ENCODE results near the gene EFCAB6.

Gene EFCAB6

GRCh38 chr22:43591380-43591779 is 220.7 kb downstream of the EFCAB6 start:
- H3K4me3 Mint-ChIP-seq: no peak overlapping the region
- H3K4me1 Mint-ChIP-seq: no peaks in the 10 kb centered on the region
- TF ChIP-seq, protein P1, sequence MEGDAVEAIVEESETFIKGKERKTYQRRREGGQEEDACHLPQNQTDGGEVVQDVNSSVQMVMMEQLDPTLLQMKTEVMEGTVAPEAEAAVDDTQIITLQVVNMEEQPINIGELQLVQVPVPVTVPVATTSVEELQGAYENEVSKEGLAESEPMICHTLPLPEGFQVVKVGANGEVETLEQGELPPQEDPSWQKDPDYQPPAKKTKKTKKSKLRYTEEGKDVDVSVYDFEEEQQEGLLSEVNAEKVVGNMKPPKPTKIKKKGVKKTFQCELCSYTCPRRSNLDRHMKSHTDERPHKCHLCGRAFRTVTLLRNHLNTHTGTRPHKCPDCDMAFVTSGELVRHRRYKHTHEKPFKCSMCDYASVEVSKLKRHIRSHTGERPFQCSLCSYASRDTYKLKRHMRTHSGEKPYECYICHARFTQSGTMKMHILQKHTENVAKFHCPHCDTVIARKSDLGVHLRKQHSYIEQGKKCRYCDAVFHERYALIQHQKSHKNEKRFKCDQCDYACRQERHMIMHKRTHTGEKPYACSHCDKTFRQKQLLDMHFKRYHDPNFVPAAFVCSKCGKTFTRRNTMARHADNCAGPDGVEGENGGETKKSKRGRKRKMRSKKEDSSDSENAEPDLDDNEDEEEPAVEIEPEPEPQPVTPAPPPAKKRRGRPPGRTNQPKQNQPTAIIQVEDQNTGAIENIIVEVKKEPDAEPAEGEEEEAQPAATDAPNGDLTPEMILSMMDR (IDR thresholded peaks at IDR 0.05; ENCODE audit: unreplicated experiment in 3 of 3): no peak
- peaks cover 47% of the 10 kb centered on the region for H3K9me3 Mint-ChIP-seq
- H3K36me3 Mint-ChIP-seq (ENCODE audit: low read depth): peaks cover 30% of the 10 kb centered on the region
- no peak overlapping the region for H3K27ac Mint-ChIP-seq
- H3K27me3 Mint-ChIP-seq (ENCODE audit: low read depth): no peaks in the 10 kb centered on the region

DNA sequence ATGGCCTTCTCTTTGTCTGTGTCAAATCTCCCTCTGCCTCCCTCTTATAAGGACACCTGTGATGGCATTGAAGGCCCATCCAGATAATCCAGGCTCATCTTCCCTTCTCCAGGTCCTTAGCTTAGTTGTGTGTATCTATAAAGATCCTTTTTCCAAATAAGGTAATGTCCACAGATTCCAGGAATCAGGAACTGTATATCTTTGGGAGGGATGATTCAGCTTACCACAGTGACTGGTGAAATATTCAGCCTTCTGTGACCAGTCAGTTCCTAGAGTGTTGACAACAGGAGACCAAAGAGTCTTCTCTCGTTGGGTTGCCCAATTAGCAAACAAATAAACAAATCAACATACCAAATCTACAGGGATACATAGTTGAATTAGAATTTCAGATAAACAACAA is 224.5 kb downstream of the EFCAB6 start:
- peaks cover 41% of the 10 kb centered on the region for H3K36me3 Mint-ChIP-seq (ENCODE audit: low read depth)
- TF ChIP-seq, protein P1 (IDR thresholded peaks at IDR 0.05; ENCODE audit: unreplicated experiment in 3 of 3): no peak
- peaks cover 50% of the 10 kb centered on the region for H3K9me3 Mint-ChIP-seq
- no peaks in the 10 kb centered on the region for H3K4me1 Mint-ChIP-seq
- H3K27ac Mint-ChIP-seq: no peak overlapping the region
- no peaks in the 10 kb centered on the region for H3K27me3 Mint-ChIP-seq (ENCODE audit: low read depth)
- no peak overlapping the region for H3K4me3 Mint-ChIP-seq

GRCh38 chr22:43583501-43583900 is 228.6 kb downstream of the EFCAB6 start:
- H3K9me3 Mint-ChIP-seq: peaks cover 55% of the 10 kb centered on the region
- no peaks in the 10 kb centered on the region for H3K27me3 Mint-ChIP-seq (ENCODE audit: low read depth)
- peaks cover 45% of the 10 kb centered on the region for H3K36me3 Mint-ChIP-seq (ENCODE audit: low read depth)
- H3K4me3 Mint-ChIP-seq: no peak overlapping the region
- TF ChIP-seq, protein P1 (IDR thresholded peaks at IDR 0.05; ENCODE audit: unreplicated experiment in 3 of 3): no peak
- H3K4me1 Mint-ChIP-seq: no peaks in the 10 kb centered on the region
- no peak overlapping the region for H3K27ac Mint-ChIP-seq

GRCh38 chr22:43582394-43582793 is 229.7 kb downstream of the EFCAB6 start:
- TF ChIP-seq, protein P1 (IDR thresholded peaks at IDR 0.05; ENCODE audit: unreplicated experiment in 3 of 3): no peak
- H3K4me1 Mint-ChIP-seq: no peaks in the 10 kb centered on the region
- H3K4me3 Mint-ChIP-seq: no peak overlapping the region
- H3K9me3 Mint-ChIP-seq: peaks cover 49% of the 10 kb centered on the region
- H3K36me3 Mint-ChIP-seq (ENCODE audit: low read depth): peaks cover 37% of the 10 kb centered on the region
- no peaks in the 10 kb centered on the region for H3K27me3 Mint-ChIP-seq (ENCODE audit: low read depth)
- H3K27ac Mint-ChIP-seq: no peak overlapping the region

DNA sequence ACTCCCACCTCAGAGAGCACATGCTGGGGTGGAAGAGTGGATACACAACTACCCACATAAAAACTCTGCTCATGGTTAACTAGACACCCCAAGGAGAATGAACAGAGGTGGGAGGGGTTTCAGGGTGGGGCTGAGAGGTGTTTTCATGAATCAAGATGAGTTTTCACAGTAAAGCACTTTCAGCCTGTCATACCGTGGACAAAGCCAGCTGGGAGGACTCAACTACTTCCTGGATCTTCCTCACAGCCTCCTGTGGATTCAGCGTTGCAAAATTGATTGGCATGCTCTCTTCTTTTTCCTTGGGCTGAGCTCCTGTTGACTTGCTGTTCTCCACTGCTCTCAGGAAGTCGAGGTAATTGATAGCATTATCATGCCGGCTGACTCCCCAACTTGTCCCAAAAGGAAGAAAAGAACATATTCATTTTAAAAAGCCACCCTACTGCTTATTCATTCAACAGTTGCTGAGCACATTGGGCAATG is 231.8 kb downstream of the EFCAB6 start:
- Mint-ChIP-seq H3K36me3 (ENCODE audit: low read depth) (peaks cover 24% of the 10 kb centered on the region), H3K27me3 (ENCODE audit: low read depth) (no peaks in the 10 kb centered on the region), H3K9me3 (peaks cover 34% of the 10 kb centered on the region), H3K27ac (no peak overlapping the region), H3K4me3 (no peak overlapping the region), H3K4me1 (no peaks in the 10 kb centered on the region)
- TF ChIP-seq, protein P1 (IDR thresholded peaks at IDR 0.05; ENCODE audit: unreplicated experiment in 3 of 3): no peak

DNA sequence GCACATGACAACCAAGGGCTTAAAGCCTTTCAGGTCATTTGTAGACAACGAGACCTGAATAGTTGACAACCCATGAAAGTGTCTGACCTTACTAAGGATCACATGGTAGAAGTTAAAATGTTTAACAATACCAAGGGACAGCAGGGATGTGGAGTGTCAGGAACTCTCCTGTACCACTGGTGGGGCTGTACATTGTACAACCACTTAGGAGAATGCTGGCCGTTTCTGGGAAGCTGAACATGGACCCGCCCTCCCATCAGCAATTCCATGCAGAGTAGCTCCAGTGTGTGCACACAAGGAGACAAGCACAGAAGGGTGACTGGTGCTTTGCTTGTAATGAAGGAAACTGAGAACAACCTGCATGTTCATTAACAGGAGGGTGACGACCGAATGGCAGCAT is 237.4 kb downstream of the EFCAB6 start:
- Mint-ChIP-seq H3K27me3 (ENCODE audit: low read depth) (peaks cover 6% of the 10 kb centered on the region), H3K4me3 (no peak overlapping the region), H3K9me3 (no peaks in the 10 kb centered on the region), H3K36me3 (ENCODE audit: low read depth) (no peaks in the 10 kb centered on the region), H3K4me1 (peaks cover 5% of the 10 kb centered on the region), H3K27ac (no peak overlapping the region)
- TF ChIP-seq, protein P1 (IDR thresholded peaks at IDR 0.05; ENCODE audit: unreplicated experiment in 3 of 3): no peak
